HCT116 (cell line): ENCODE data around the gene FABP3. TPM values are rescaled to one million over a fixed set of nuclear protein-coding genes. Genes with fewer than 3 reads are reported as not detected.

ENCODE experiments used
- ATAC-seq: fragments of 200-7000 bp; cut with Tn5 transposase; 2 replicates; pipeline ENCODE4 v1.9.1; 2020; ENCODE audit warnings: mild to moderate bottlenecking, moderate library complexity
- BruUV-seq: library from RNA; stranded (reverse); fragments of 400-500 nt; replicated peaks from 2 replicates; lab custom pipeline; 2021; lab: Mats Ljungman, UMichigan
- CTCF ChIA-PET: fragments of 300-600 bp; sonication (Branson Sonifier 250); formaldehyde crosslinking; loops from one replicate; lab custom pipeline; 2021; ENCODE audit warnings: antibody characterized with exemption; lab: Charles Lee
- POLR2A ChIA-PET: fragments of 300-600, 350-600 bp; sonication (Branson Sonifier 250); formaldehyde crosslinking; loops from one replicate; lab custom pipeline; 2021; ENCODE audit warnings: antibody characterized with exemption; lab: Charles Lee
- RAD21 ChIA-PET, 2 experiments: fragments of 300-600 bp; sonication (Branson Sonifier 250); formaldehyde crosslinking; loops; one replicate each; lab custom pipeline; 2023; ENCODE audit warnings: low total read pairs in 2 of 2; ENCODE audit not compliant: uncharacterized antibody in 2 of 2, unreplicated experiment in 2 of 2, low non-redundant PET in 1 of 2; lab: Charles Lee
- DNase-seq: peaks from one replicate; pipeline ENCODE4 v3.0.0-alpha.2; 2010; ENCODE audit warnings: low read depth, low spot score
- H2AFZ ChIP-seq: fragments of 200-600 bp; shearing (Covaris generic), sonication (generic); 2 replicates; pipeline ENCODE4 v1.6.1; 2017; ENCODE audit warnings: low read depth, mixed run types, mixed read lengths, antibody characterized with exemption, low read length; ENCODE audit not compliant: poor library complexity, severe bottlenecking
- H3K27ac ChIP-seq: 2 replicates; pipeline ENCODE4 v1.5.1; 2012; ENCODE audit warnings: low read depth, low read length
- H3K27me3 ChIP-seq: fragments of 200-600 bp; sonication (generic); 2 replicates; pipeline ENCODE4 v1.6.1; 2016; ENCODE audit warnings: mixed run types, low read length, mixed read lengths; ENCODE audit not compliant: insufficient read depth
- H3K36me3 ChIP-seq, 2 experiments: fragments of 200-500 bp in 1 of 2; fragments of 200-600 bp in 1 of 2; sonication (Bioruptor generic) in 1 of 2; sonication (generic) in 1 of 2; 2 replicates each; pipeline versions ENCODE4 v1.5.1 to v1.6.1; 2014 to 2016; ENCODE audit warnings: low read length in 2 of 2, inconsistent platforms in 1 of 2, mixed read lengths in 1 of 2, mixed run types in 1 of 2; ENCODE audit not compliant: insufficient read depth in 2 of 2, control insufficient read depth in 1 of 2
- H3K4me1 ChIP-seq, 2 experiments: fragments of 200-600 bp in 1 of 2; sonication (generic) in 1 of 2; 2 replicates each; pipeline versions ENCODE4 v1.5.1 to v1.6.1; 2012 to 2017; ENCODE audit warnings: low read length in 2 of 2, inconsistent platforms in 1 of 2, mild to moderate bottlenecking in 1 of 2, mixed read lengths in 1 of 2, mixed run types in 1 of 2, moderate library complexity in 1 of 2; ENCODE audit not compliant: insufficient read depth in 2 of 2, control insufficient read depth in 1 of 2
- H3K4me2 ChIP-seq: fragments of 200-600 bp; sonication (generic); 2 replicates; pipeline ENCODE4 v1.6.1; 2017; ENCODE audit warnings: mixed run types, low read length, mixed read lengths
- H3K4me3 ChIP-seq, 2 experiments: fragments of 200-600 bp in 1 of 2; sonication (generic) in 1 of 2; replicated peaks in 1 of 2; 2 replicates each; pipeline ENCODE4 v1.5.1; 2011 to 2016; ENCODE audit warnings: low read length in 2 of 2, control low read depth in 1 of 2, low read depth in 1 of 2, mild to moderate bottlenecking in 1 of 2, mixed read lengths in 1 of 2, mixed run types in 1 of 2
- H3K79me2 ChIP-seq: fragments of 200-600 bp; sonication (generic); 2 replicates; pipeline ENCODE4 v1.6.1; 2017; ENCODE audit warnings: mild to moderate bottlenecking, mixed run types, low read length, moderate library complexity, mixed read lengths; ENCODE audit not compliant: insufficient read depth
- H3K9ac ChIP-seq: fragments of 200-600 bp; sonication (generic); 2 replicates; pipeline ENCODE4 v1.6.1; 2016; ENCODE audit warnings: low read length, mixed read lengths
- H3K9me2 ChIP-seq: fragments of 200-600 bp; sonication (generic), shearing (Covaris generic); 2 replicates; pipeline ENCODE4 v1.6.1; 2017; ENCODE audit warnings: mixed run types, mild to moderate bottlenecking, moderate library complexity; ENCODE audit not compliant: insufficient read depth
- H3K9me3 ChIP-seq, 2 experiments: fragments of 200-500 bp in 1 of 2; fragments of 200-600 bp in 1 of 2; sonication (Bioruptor generic) in 1 of 2; sonication (generic) in 1 of 2; 2 replicates each; pipeline ENCODE4 v1.6.1; 2014 to 2017; ENCODE audit warnings: low read length in 2 of 2, mixed read lengths in 2 of 2, inconsistent platforms in 1 of 2, low read depth in 1 of 2, mild to moderate bottlenecking in 1 of 2, mixed run types in 1 of 2, moderate library complexity in 1 of 2; ENCODE audit not compliant: control insufficient read depth in 1 of 2, insufficient read depth in 1 of 2
- H4K20me1 ChIP-seq: fragments of 200-600 bp; sonication (generic), shearing (Covaris generic); 2 replicates; pipeline ENCODE4 v1.6.1; 2017; ENCODE audit warnings: mixed run types, mild to moderate bottlenecking, moderate library complexity; ENCODE audit not compliant: insufficient read depth
- ATF3 ChIP-seq: IDR thresholded peaks from 2 replicates; pipeline ENCODE4 v1.6.1; 2012
- CEBPB ChIP-seq: IDR thresholded peaks from 2 replicates; pipeline ENCODE4 v1.6.1; 2012; ENCODE audit warnings: low read depth
- ELF1 ChIP-seq: IDR thresholded peaks from 2 replicates; pipeline ENCODE4 v1.6.1; 2012; ENCODE audit warnings: low read depth, borderline replicate concordance
- EZH2 ChIP-seq: fragments of 200-600 bp; sonication (generic); IDR thresholded peaks from 2 replicates; pipeline ENCODE4 v1.6.1; 2017; ENCODE audit warnings: antibody characterized with exemption, mixed run types
- EZH2phosphoT487 ChIP-seq: fragments of 200-600 bp; IDR thresholded peaks from 2 replicates; pipeline ENCODE4 v1.6.1; 2018; ENCODE audit warnings: antibody characterized with exemption, borderline replicate concordance
- FOSL1 ChIP-seq: IDR thresholded peaks from 2 replicates; pipeline ENCODE4 v1.6.1; 2012; ENCODE audit warnings: low read depth
- JUND ChIP-seq: IDR thresholded peaks from 2 replicates; pipeline ENCODE4 v1.6.1; 2012
- RAD21 ChIP-seq: IDR thresholded peaks from 2 replicates; pipeline ENCODE4 v1.6.1; 2012; ENCODE audit warnings: low read depth, mild to moderate bottlenecking
- SRF ChIP-seq: IDR thresholded peaks from 2 replicates; pipeline ENCODE4 v1.6.1; 2012; ENCODE audit warnings: low read depth
- ZBTB33 ChIP-seq: IDR thresholded peaks from 2 replicates; pipeline ENCODE4 v1.6.1; 2011; ENCODE audit warnings: mild to moderate bottlenecking, low read length, moderate library complexity; ENCODE audit not compliant: insufficient replicate concordance; ENCODE audit errors: extremely low read depth
- ZFX ChIP-seq: fragments of 450-650 bp; IDR thresholded peaks from 2 replicates; pipeline ENCODE4 v1.6.1; 2017
- intact Hi-C: fragments of 100-400 bp; cut with micrococcal nuclease; formaldehyde crosslinking; loops from 2 replicates; pipeline ENCODE4 v1.10.0; 2022
- total RNA-seq: library from RNA; stranded (reverse); gene quantifications from one replicate; pipeline ENCODE4 v1.2.1, GENCODE V29; 2021; ENCODE audit not compliant: unreplicated experiment

FABP3 gene
- total RNA-seq, 1 experiment from 2014 or later = not detected

GRCh38 chr1:31373897-31374486 is 1.1 kb upstream of the FABP3 start:
- Histone ChIP-seq H3K9me3 (no peaks in the 10 kb centered on the region), H3K4me1 (0 out of 4 replicates have a peak, but pooled peaks cover 0 to 6% of the 10 kb centered on the region in 2 experiments), H3K4me3 (no peak overlapping the region), H3K9ac (no peak overlapping the region), H2AFZ (no peak overlapping the region), H3K36me3 (no peaks in the 10 kb centered on the region), H4K20me1 (no peaks in the 10 kb centered on the region), H3K79me2 (no peaks in the 10 kb centered on the region), H3K4me2 (no peak overlapping the region), H3K27me3 (no peaks in the 10 kb centered on the region), H3K9me2 (no peaks in the 10 kb centered on the region), H3K27ac (no peak overlapping the region)
- ChIA-PET POLR2A (interaction anchor here (0.6 kb wide), 1 partner anchor 17 kb away, joined by 5 read pairs; no protein-coding TSS in a partner anchor), RAD21 (no interaction called here), CTCF (interaction anchor here (1.1 kb wide), 1 partner anchor 20 kb away, joined by 4 read pairs; no protein-coding TSS in a partner anchor)
- ATAC-seq (no peak), DNase-seq (no peak)
- TF ChIP-seq EZH2 (no peak), ATF3 (no peak), RAD21 (no peak), JUND (no peak), EZH2phosphoT487 (no peak), ZFX (no peak), ZBTB33 (no peak), ELF1 (no peak), SRF (no peak), FOSL1 (no peak), CEBPB (no peak)
- BruUV-seq = no TSS peak
- intact Hi-C loops = no loop called here
